Stimulated activated CD4-positive, alpha-beta T cell treated with anti-CD3 and anti-CD28 coated beads, TNF-alpha, amount 100 ng/mL, for 24 hours (primary cell): ENCODE data around the gene PRKG1.
"Not testable (repeated sequence)": the region's sequence is repeated elsewhere in the genome, so short reads cannot be mapped to it uniquely, and the experiment has no call there.

ENCODE experiments used
- DNase-seq, 3 experiments: peaks; one replicate each; pipeline ENCODE4 v3.0.0-alpha.2; 2020; ENCODE audit warnings: low read depth in 3 of 3

The PRKG1 gene

GRCh38 chr10:51423121-51423452 is 348.8 kb downstream of the PRKG1 start:
- no peak for DNase-seq

- no peak for DNase-seq
These were observed 351.1 kb downstream of the PRKG1 start for GRCh38 chr10:51425431-51425830.

- DNase-seq = no peak
These were observed 353.5 kb downstream of the PRKG1 start for GRCh38 chr10:51427758-51428157.

GRCh38 chr10:51430506-51430905 is 356.2 kb downstream of the PRKG1 start:
- no peak for DNase-seq

- no peak for DNase-seq
These were observed 359.7 kb downstream of the PRKG1 start for GRCh38 chr10:51433949-51434475.

- DNase-seq = no peak
These were observed 362.5 kb downstream of the PRKG1 start for GRCh38 chr10:51436805-51437204.

GRCh38 chr10:51439645-51440044 is 365.4 kb downstream of the PRKG1 start:
- DNase-seq = no peak

- no peak for DNase-seq
These were observed 371.3 kb downstream of the PRKG1 start for GRCh38 chr10:51445588-51445987.

GRCh38 chr10:51447119-51447518 is 372.8 kb downstream of the PRKG1 start:
- no peak for DNase-seq

GRCh38 chr10:51455762-51456161 is 381.5 kb downstream of the PRKG1 start:
- not testable (repeated sequence) for DNase-seq

- no peak for DNase-seq
These were observed 385.2 kb downstream of the PRKG1 start for GRCh38 chr10:51459476-51459875.

- DNase-seq = no peak
These were observed 387.9 kb downstream of the PRKG1 start for GRCh38 chr10:51462076-51462779.

- no peak for DNase-seq
These were observed 394.1 kb downstream of the PRKG1 start for GRCh38 chr10:51468424-51468823.

- no peak for DNase-seq
These were observed 395.4 kb downstream of the PRKG1 start for GRCh38 chr10:51469686-51470085.

GRCh38 chr10:51471271-51471670 is 397.0 kb downstream of the PRKG1 start:
- DNase-seq = no peak

- no peak for DNase-seq
These were observed 397.9 kb downstream of the PRKG1 start for GRCh38 chr10:51472154-51472553.

- DNase-seq = no peak
These were observed 405.4 kb downstream of the PRKG1 start for GRCh38 chr10:51479711-51480110.

GRCh38 chr10:51485668-51486067 is 411.4 kb downstream of the PRKG1 start:
- DNase-seq = no peak

- DNase-seq = no peak
These were observed 413.3 kb downstream of the PRKG1 start for GRCh38 chr10:51487576-51487975.

GRCh38 chr10:51488766-51489408 is 414.6 kb downstream of the PRKG1 start:
- DNase-seq = no peak

GRCh38 chr10:51498424-51498823 is 424.1 kb downstream of the PRKG1 start:
- no peak for DNase-seq

GRCh38 chr10:51501396-51501795 is 427.1 kb downstream of the PRKG1 start:
- no peak for DNase-seq

GRCh38 chr10:51502124-51502523 is 427.8 kb downstream of the PRKG1 start:
- DNase-seq = no peak
